Ishikawa (cell line): ENCODE measurements around the gene ECHDC3.

Experiments
- MAX ChIP-seq: IDR thresholded peaks from 2 replicates; pipeline ENCODE4 v1.6.1; 2012
- REST ChIP-seq: IDR thresholded peaks from 2 replicates; pipeline ENCODE4 v1.6.1; 2012; ENCODE audit warnings: low read depth, mild to moderate bottlenecking

DNA sequence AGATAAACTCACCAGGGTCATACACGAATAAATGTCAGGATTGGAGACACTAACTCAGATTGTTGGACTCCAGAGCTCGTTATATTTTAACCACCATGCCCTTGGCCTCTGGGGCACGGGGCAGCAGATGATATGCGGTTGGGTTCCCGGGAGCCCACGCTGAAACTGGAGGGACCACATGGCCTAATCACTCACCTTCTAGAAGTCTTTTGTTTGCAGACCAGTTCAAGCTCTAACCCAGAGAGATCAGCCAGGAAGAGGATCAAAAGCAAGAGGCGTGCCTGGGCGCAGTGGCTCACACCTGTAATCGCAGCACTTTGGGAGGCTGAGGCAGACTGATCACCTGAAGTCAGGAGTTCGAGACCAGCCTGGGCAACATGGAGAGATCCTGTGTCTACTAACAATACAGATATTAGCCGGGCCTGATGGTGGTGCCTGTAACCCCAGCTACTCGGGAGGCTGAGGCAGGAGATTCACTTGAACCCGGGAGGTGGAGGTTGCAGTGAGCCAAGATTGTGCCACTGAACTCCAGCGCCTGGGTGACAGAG lies 42.6 kb upstream of the ECHDC3 start:
- TF ChIP-seq MAX = no peak
- TF ChIP-seq REST = no peak
